GM19468 (cell line): ENCODE data around the gene YLPM1.
"Not testable (repeated sequence)": the region's sequence is repeated elsewhere in the genome, so short reads cannot be mapped to it uniquely, and the experiment has no call there.

Source experiments
- ATAC-seq: cut with Tn5 transposase; IDR thresholded peaks from one replicate; pipeline ENCODE4 v1.9.1; 2021; ENCODE audit warnings: mild to moderate bottlenecking, moderate library complexity, moderate number of reproducible peaks; ENCODE audit not compliant: unreplicated experiment; ENCODE audit errors: extremely low read depth

YLPM1 gene, protein sequence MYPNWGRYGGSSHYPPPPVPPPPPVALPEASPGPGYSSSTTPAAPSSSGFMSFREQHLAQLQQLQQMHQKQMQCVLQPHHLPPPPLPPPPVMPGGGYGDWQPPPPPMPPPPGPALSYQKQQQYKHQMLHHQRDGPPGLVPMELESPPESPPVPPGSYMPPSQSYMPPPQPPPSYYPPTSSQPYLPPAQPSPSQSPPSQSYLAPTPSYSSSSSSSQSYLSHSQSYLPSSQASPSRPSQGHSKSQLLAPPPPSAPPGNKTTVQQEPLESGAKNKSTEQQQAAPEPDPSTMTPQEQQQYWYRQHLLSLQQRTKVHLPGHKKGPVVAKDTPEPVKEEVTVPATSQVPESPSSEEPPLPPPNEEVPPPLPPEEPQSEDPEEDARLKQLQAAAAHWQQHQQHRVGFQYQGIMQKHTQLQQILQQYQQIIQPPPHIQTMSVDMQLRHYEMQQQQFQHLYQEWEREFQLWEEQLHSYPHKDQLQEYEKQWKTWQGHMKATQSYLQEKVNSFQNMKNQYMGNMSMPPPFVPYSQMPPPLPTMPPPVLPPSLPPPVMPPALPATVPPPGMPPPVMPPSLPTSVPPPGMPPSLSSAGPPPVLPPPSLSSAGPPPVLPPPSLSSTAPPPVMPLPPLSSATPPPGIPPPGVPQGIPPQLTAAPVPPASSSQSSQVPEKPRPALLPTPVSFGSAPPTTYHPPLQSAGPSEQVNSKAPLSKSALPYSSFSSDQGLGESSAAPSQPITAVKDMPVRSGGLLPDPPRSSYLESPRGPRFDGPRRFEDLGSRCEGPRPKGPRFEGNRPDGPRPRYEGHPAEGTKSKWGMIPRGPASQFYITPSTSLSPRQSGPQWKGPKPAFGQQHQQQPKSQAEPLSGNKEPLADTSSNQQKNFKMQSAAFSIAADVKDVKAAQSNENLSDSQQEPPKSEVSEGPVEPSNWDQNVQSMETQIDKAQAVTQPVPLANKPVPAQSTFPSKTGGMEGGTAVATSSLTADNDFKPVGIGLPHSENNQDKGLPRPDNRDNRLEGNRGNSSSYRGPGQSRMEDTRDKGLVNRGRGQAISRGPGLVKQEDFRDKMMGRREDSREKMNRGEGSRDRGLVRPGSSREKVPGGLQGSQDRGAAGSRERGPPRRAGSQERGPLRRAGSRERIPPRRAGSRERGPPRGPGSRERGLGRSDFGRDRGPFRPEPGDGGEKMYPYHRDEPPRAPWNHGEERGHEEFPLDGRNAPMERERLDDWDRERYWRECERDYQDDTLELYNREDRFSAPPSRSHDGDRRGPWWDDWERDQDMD (N-terminal part only)

DNA sequence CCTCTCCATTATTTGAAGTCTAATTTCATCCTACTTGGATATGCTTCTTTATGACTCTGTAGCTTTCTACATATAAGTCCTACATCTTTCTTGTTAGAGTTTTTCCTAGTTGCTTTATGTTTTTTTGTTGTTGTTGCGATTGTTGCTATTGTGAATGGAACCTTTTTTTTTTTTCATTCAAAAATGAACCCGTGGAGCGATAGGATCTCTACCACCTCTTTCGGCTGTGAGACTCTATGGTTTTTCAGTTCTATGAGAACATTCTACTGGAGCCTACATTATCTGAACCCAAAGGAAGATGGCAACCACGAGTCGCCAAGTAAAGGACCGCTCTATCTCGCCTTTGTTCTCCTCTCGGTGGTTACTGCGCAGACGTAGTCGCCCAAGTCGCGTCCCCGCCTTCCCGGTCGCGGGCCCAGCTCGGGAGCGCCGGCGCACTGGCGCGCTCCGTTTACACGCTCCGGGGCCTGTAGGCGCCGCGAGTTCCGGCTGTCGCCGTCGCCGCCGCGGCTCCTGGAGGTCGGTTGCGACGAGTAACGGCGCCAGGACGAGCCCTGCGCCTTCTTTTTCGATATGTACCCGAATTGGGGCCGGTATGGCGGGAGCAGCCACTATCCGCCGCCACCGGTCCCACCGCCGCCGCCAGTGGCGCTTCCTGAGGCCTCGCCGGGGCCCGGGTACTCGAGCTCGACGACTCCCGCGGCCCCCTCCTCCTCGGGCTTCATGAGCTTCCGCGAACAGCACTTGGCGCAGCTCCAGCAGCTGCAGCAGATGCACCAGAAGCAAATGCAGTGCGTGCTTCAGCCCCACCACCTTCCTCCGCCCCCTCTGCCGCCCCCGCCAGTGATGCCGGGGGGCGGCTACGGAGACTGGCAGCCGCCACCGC lies at the start of gene YLPM1:
YLPM1 (plus strand) TSS at position 400 of the 886 bp plus-strand sequence; CDS start at position 574, 174 bp downstream.
- peak; percentile 76 for ATAC-seq

DNA sequence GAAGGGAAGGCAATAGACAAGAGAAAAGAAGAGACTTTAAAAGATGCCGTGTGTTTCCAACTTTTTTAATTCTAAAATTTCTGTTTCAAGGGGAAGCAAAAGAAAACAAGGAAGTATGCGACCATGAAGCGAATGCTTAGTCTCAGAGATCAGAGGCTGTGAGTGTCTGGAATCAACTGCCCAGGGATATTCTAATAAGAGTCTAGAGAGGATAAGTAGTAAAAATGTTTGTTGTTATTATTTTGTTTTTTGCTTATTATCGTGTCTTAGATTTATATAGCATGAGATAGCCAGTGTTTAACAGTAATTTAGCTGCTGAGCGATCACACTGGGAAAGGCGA lies 49.8 kb upstream of the YLPM1 start:
- ATAC-seq: no peak

DNA sequence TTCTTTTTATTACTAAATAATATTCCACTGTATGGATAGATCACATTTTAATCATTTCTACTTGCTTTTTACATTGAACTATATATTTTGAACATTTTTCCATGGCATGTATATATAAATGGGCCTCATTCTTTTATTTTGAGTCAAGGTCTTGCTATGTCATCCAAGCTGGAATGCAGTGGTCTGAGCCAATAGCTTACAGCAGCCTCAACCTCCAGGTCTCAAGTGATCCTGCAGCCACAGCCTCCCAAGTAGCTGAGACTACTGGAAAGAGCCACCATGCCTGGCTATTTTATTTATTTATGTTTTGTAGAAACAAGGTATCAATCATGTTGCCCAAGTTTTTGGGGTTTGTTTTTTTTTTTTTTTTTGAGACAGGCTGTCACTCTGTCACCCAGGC lies 42.6 kb upstream of the YLPM1 start:
- ATAC-seq: no peak

DNA sequence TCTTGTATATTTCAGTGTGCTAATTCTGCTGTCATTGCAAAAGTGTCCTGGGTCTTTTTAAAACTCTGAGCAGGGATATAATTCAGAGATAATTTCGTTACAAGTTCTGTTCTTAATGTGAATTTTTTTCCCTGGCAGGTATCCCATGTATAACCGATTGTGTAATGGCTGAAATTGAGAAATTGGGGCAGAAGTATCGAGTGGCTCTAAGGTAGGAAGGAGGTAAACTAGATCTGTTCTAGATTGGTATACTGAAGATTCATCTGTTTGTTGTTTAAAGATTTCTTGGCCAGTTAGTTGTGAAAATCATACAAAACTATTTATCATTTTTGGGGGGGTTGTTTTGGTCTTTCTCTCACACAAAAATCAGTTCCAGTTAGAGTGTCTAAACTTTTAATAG lies 40.0 kb upstream of the YLPM1 start:
- no peak for ATAC-seq

DNA sequence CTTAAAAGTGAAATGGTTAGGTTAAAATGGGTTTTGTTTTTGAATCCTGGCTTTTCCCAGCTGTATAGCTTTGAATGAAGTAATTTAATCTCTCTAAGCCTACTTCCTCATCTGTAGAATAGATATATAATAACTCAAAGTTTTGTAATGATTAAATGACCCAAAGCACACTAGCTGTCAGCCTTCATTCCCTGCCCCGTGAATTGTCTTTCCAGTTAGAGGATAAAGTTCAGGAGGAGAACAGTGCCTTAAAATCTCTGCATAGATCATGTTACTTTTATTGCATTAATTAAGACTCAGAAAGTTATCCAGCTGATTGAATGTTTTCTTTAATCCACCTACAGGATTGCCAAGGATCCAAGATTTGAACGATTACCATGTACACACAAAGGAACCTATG lies 30.7 kb upstream of the YLPM1 start:
- no peak for ATAC-seq

DNA sequence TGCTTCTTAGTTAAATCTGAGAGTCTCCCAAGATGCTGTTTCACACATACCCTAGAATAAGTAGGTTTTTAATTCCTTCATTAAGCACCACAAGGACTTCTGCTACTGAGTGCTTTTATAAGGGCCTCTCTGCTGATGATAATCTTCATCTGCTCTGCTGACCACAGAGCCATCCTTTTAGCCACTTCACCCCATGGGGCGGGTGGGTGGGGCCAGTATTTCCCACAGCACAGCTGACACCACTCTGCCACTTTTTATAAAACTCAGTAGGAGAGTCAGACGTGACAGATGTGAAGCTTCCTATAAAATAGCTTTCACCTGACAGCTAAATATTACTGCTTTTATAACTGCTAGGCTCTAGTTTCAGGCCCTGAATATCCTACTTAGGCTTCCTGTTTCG lies 29.9 kb upstream of the YLPM1 start:
- no peak for ATAC-seq

DNA sequence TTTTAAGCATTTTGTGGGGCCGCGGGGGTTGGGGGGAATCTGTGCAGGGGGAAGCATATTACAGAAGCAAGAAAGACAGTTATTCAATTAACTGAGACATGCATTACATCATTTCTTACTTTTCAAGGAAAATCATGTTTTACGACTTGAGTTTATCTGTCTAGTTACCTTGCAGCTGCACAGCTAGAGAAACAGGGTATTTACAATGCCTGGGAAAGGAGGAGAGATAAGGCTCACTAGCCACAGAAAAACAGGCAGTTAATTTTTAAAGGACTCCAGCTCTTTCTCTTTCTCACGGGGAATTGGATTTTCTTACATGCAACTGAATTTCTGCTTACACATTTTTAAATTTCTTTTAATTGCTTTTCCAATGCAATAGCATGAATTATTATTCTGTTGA lies 28.0 kb upstream of the YLPM1 start:
- no peak for ATAC-seq

DNA sequence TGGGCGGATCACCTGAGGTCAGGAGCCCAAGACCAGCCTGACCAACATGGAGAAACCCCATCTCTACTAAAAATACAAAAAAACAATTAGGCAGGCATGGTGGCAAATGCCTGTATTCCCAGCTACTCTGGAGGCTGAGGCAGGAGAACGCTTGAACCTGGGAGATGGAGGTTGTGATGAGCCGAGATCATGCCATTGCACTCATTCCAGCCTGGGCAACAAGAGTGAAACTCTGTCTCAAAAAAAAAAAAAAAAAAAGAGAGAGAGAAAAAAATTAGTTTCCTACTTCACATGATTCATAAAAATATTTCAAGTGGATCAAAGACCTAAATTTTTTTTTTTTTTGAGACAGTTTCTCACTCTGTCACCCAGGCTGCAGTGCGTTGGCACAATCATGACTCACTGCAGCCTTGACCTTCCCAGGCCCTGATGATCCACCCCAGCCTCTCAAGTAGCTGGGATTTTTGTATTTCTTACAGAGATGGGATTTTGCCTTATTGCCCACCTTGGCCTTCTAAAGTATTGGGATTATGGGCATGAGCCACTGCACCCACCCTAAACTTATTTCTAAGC lies 25.3 kb upstream of the YLPM1 start:
- ATAC-seq: no peak

DNA sequence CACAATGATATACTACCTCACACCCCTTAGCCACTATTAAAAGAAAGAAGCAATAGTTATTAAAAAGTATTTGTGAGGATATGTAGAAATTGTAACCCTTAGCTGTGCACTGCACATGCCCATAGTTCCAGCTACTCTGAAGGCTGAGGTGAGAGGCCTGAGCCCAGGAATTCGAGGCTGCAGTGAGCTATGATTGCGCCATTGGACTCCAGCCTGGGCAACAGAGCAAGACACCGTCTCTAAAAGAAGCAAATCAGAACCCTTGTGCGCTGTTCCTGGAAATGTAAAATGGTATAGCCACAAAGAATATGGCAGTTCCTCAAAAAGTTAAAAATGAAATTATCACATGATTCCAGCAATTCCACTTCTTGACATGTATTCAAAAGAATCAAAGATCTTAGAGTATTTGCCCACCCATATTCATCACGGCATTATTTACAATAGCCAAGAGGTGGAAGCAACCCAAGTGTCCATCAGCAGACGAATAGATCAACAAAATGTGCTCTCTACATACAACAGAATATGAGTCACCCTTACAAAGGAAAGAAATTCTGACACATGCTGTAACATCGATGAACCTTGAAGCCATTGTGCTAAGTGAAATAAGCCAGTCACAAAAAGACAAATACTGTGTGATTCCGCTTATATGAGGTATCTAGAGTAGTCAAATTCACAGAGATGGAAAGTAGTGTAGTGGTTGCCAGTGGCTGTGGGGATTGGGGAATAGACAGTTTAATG lies 23.7 kb upstream of the YLPM1 start:
- no peak for ATAC-seq

DNA sequence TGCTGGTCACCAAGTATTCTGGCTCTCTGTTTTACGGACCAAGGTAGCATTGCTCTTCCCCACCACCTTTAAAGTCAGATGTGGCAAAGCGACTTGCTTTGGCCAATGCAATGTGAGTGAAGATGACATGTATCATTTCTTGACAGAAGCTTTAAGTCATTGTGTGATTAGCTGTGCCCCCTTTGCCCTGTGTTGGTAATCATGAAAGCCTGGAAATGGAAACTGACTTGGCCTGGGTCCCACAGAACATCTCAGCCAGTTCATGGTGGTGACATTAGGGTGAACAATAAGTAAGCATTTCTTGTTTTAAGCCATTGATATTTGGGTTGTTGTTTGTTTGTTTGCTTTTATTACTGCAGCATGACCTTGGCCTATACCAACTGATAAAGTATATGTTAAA lies 15.9 kb upstream of the YLPM1 start:
- no peak for ATAC-seq

DNA sequence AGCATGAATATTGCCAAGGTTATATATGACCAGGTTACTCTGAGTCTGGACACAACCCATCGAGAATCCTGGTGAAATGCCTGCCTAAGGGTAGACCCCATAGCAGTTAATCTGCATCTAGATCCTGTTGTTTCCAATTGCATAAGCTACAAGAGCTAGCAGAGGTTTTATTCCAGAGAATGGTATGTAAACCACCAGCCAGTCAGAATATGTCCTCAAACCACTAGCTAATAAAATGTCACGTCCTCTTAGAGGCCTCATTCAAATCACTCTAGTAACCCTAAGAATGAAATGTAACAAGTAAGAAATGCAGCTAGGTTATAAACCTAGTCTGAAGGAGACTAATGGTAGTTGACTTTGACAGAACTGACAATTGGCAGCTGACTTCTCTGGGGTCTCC lies 9.0 kb upstream of the YLPM1 start:
- no peak for ATAC-seq

DNA sequence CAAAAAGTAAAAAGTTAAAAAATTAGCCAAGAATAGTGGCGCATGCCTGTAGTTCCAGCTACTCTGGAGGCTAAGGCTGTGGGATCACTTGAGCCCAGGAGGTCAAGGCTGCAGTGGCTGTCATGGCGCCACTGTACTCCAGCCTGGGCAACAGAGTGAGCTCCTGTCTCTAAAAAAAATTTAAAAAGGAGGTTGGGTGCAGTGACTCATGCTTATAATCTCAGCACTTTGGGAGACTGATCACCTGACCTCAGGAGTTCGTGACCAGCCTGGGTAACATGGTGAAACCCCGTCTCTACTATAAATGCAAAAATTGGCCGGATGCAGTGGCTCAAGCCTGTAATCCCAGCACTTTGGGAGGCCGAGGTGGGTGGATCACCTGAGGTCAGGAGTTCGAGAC lies 8.2 kb upstream of the YLPM1 start:
- no peak for ATAC-seq

DNA sequence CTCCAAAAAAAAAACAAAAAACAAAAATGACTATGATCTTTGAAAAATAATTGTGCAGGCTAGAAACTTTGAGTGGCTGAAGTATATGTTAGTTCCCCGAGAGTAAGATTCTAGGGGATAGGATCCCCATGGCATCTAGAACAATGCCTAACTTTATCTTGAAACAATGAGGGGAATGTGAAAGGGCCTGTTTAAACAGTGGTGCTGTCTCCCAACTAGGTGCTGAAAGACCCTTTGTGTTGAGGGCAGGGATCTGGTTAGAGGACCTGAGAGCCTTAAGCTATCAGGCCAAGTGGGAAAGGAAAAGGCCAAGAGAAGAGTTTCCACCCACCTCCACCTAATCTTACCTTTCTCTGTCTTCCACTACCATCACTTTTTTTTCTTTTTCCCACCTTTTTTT lies 6.8 kb upstream of the YLPM1 start:
- ATAC-seq: no peak

DNA sequence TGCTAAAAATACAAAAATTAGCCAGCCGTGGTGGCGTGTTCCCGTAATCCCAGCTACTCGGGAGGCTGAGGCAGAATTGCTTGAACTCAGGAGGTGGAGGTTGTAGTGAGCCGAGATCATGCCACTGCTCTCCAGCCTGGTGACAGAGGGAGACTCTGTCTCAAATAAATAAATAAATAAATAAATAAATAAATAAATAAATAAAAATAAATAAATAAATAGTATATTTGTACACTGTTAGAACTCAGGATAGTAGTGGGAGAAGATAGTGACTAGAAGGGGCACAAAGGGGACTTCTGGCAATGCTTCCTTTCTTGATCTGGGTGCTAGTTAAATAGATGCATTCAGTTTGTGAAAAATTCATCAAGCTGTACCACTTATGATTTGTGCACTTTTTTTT lies 4.6 kb upstream of the YLPM1 start:
- ATAC-seq: not testable (repeated sequence)

DNA sequence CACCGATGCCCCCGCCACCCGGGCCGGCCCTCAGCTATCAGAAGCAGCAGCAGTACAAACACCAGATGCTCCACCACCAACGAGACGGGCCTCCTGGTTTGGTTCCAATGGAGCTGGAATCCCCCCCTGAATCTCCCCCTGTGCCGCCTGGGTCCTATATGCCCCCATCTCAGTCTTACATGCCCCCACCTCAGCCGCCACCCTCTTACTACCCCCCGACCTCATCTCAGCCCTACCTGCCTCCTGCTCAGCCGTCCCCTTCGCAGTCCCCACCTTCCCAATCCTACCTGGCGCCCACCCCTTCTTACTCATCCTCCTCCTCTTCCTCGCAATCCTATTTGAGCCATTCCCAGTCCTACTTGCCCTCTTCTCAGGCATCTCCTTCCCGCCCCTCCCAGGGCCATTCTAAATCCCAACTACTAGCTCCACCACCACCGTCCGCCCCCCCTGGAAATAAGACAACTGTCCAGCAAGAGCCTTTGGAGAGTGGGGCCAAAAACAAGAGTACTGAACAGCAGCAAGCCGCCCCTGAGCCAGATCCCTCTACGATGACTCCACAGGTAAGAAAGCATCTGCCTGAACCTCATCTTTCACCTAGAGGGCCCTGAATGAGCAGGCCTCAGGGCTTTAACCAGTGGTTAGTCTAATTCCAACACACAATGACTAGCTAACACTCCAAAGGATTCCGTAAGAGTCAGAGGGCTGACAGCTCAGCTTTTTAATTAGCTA lies 851 bp downstream of the YLPM1 start:
- ATAC-seq: no peak

DNA sequence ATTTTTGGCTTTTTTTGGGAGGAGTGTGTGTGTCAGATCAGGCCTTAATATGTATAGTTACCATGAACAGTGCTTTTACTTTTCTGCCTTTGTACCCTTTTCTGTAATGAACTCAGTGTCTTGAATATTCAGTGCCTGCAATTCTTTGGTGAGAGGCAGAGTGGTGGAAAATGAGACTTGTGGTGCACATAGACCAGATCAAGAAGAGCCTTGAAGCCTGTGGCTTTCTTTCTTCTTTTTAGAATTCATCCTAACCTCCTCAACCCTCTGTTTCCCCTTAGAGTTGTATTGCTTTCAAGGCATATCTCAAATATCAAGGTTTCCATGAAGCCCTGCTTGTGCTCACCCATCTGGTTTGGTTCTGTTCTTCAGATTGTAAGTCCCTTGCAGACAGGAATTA lies 2.6 kb downstream of the YLPM1 start:
- no peak for ATAC-seq

DNA sequence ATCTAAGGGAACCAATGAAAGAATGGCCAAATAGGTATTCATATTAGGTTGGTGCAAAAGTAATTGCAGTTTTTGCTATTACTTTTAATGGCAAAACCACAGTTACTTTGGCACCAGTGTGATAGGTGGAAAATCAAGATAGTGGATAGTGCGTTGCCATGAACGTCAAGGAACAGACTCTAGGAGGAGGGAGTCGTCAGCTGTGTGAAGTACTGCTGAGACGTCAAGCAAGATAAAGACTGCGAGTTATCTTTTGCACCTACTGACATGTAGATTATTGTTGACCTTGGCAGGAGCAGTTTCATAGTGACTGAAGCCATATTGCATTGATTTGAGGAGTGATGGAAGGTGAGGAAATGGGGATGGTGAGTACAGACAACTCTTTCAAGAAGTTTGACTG lies 8.3 kb downstream of the YLPM1 start:
- no peak for ATAC-seq

DNA sequence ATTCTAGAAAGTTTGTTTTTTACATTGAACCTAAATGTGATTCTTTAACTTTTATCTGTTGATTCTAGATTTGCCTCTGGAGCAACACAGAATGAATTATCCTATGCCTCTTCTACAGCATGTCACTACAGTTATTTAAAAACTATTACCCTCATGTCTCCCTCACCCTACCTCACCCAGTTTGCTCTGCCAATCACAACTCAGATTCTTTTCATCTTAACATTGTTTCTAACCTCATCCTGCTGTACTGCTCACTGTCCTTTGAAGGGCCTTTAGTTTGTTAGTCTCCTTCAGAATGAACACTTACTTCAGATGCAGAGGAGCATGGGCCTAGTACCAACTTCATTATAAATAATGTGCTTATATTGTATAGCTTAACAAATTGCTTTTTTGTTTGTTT lies 21.5 kb downstream of the YLPM1 start:
- ATAC-seq: no peak
